ENCODE measurements around the gene ADGRG6.
A peak's percentile ranks its signal among the peaks of the same experiment; 100 is the strongest.
"Not testable (repeated sequence)": the region's sequence is repeated elsewhere in the genome, so short reads cannot be mapped to it uniquely, and the experiment has no call there.

ADGRG6 gene

DNA sequence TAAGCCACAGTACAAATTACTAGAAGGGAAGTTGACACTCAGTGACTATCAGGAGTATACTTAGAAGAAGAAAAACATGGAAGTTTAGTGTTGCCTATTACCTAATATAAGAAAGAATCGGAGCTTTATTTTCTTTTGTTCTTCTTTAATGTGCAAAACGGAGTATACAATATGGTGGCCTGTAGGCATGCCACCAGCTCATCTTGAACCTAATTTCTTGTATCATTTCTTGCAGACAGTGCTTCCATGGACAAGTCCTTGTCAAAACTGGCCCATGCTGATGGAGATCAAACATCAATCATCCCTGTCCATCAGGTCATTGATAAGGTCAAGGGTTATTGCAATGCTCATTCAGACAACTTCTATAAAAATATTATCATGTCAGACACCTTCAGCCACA is 141.3 kb downstream of the ADGRG6 start:
- no peak for DNase-seq (ENCODE audit: low spot score)

DNA sequence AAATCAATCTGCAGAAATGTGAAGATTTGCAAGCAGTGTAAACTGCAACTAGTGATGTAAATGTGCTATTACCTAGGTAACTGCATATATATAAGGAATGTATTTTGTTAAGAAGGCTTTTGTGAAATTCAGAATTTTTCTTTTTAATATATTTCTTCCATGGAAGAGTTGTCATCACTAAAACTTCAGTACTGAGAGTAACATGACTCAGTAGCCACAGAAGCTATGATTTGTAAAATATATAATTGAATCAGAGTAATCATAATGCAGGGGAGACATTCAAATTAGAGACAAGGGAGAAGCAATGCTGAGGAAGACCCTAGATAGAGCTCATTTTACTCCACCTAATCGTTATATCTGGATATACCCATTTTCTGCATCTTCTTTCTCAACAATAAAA is 141.7 kb downstream of the ADGRG6 start:
- no peak for DNase-seq (ENCODE audit: low spot score)

DNA sequence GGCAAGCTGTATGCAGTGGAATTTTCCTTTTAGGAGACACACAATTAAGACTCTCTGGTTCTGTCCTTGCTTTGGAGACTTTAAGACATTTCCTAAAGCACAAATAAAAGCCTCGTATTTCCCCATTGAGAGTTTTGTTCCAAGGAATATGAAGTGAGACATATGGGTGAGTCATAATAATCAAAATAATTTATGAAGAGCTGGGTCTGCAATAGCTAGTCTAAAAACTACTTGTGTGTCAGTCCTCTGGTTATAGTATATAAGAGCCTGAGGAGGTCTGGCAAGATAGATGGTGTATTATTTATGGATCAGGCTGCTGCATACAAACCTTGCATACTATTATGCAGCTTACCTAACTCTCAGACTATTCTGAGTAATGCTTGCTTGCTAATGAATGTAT is 142.6 kb downstream of the ADGRG6 start:
- no peak for DNase-seq (ENCODE audit: low spot score)

DNA sequence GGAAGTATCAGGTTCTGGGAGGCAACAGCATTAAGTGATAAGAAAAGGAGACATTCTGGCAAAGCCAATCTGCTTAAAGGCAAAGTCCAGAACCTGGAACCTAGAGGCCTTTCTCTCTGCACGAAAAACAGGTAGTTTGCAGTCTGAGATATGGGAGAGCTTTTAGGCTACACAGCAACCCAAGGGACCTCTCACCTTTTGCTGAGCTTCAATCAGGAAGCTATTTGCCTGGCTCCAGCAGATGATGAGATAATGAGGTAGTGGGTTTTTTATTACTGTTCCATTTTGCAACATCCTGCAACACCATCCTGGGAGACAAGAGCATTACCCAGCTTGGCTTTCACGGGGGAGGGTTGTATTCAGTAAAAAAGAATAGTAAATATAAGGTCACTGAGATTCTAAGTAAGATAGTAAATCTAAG is 143.1 kb downstream of the ADGRG6 start:
- peak; percentile 37 for DNase-seq (ENCODE audit: low spot score)

DNA sequence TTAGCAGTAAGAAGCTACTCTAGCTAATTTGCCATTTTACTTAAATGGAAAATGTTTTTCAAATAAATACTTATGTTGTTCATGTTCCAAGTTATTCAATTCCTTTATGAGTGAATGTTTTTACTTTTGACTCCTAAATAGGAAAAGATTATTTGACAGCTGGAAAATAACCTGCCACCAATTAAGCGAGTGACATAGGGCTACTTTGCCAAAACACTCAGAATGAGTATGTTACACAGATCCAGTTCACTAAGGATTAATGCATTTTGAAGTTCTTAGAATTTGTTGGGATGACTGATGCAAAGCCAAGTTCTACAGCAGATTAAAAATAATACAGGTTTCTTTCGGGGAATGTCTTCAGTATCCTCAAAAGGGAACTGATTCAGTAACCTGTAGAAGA is 144.4 kb downstream of the ADGRG6 start:
- DNase-seq (ENCODE audit: low spot score), result no peak

DNA sequence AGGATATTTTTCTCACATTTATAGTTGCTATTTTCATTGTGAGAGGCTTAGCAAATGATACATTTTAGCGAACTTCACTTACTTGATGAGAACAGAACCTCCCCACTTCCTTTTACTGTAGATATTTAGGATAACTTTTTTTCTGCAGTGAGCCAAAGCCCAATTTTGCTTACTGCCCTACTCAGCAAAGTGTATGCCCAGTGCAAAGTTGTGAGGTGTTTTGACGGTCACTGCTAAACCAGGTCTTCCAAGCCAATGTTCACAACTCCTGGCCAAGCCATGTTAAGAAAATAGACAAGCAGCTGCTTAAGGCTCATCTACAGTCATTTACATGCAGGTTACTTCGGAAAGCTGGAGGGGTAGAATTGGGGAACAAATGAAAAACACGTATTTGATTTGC is 144.8 kb downstream of the ADGRG6 start:
- no peak for DNase-seq (ENCODE audit: low spot score)

DNA sequence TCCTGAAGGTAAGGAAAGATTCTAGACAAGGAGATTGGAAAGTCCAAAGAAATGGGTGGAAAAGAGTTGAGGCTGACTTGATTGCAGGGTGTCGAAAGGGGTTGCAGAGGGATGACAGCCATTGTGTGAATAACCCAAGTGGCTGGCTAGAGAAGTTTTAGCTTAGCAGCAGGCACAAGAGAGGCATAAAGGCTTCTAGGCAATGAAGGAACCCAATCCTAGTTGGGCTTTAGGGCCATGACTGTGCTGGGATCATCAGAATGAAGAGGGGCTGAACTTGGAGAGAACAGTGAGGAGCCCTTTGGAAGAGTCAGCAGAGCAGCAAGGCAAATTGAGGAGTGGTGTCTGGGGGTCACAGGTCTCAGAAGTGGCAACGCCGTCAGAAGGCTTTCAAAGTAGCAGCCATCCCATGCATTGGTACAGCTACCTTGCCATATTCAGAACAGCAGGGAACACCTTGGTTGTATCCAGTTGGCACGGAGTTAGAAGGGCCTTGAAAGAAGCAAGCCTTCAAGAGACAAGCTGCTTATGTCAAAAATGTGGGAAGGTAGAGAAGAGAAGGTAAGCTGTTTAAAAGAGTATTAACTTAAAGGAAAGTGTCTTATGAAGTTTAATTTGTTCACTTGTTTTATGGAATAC is 146.4 kb downstream of the ADGRG6 start:
- DNase-seq (ENCODE audit: low spot score), result no peak

DNA sequence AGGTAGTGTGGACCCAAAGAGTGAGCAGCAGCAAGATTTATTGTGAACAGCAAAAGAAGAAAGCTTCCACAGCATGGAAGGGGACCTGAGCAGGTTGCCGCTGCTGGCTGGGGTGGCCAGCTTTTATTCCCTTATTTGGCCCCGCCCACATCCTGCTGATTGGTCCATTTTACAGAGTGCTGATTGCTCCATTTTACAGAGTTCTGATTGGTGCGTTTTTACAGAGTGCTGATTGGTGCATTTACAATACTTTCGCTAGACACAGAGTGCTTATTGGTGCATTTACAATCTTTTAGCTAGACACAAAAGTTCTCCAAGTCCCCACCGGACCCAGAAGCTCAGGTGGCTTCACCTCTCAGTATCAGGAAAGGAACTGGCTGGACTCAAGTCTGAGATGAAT is 149.0 kb downstream of the ADGRG6 start:
- DNase-seq (ENCODE audit: low spot score), result not testable (repeated sequence)

DNA sequence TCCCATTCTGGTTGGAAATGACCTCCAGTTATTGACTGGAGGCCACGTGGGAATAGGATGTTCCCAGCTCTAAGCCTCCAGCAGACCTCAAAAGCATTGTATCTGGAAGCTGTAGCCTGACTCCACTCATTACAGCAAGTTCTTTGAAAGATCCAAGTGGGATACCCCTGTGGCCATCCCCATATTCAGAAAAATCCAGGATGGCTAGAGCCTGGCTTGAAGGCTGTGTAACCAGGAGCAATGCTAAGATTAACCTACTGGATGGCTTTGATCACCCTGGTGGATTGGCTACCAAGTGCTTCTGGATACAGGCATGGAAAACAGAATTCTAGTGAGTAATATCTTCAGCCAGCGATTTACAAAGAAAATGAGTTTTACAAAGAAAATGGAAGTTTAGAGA is 151.2 kb downstream of the ADGRG6 start:
- no peak for DNase-seq (ENCODE audit: low spot score)

DNA sequence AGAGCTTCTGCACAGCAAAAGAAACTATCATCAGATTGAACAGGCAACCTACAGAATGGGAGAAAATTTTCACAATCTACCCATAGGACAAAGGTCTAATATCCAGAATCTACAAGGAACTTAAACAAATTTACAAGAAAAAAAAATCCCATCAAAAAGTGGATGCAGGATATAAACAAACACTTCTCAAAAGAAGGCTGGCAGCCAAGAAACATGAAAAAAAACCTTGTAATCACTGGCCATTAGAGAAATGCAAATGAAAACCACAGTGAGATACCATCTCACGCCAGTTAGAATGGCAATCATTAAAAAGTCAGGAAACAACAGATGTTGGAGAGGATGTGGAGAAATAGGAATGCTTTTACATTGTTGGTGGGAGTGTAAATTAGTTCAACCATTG is 152.4 kb downstream of the ADGRG6 start:
- not testable (repeated sequence) for DNase-seq (ENCODE audit: low spot score)

DNA sequence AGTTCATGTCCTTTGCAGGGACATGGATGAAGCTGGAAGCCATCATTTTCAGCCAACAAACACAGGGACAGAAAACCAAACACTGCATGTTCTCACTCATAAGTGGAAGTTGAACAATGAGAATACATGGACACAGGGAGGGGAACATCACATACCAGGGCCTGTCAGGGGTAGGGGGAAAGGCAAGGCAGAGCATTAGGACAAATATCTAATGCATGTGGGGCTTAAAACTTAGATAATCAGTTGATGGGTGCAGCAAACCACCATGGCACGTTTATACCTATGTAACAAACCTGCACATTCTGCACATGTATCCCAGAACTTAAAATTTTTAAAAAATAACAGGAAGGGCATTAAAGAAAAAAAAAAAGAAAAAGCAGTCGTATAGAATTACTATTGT is 153.0 kb downstream of the ADGRG6 start:
- DNase-seq (ENCODE audit: low spot score), result not testable (repeated sequence)

DNA sequence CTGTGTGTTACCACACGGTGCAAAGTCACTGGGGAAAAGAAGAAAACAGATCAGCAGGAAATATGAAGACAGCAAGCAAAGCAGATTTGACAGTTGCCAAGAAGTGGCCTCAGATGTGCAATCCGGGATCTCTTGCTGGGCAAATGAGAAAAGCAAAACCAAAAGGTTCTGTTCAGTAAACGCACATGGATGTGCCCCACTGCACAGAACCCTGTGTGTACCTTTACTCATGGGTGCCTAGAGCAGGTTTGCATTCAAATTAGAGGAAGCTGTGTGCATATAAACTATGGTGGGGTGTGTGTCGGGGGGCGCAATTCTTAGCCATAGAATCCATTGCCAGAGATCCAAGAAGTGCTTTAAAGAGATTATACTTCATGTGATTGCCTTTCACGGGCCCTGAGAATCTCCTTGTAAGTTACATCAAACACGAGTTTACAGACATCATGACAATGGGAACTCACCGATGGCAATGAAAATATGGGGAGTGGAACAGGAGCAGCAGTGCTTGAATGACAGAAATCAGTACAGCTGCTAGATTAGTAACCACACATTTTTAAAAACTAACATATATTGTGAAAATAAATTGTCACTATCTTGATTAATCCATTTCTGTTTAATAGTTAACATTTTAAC is 154.3 kb downstream of the ADGRG6 start:
- no peak for DNase-seq (ENCODE audit: low spot score)

DNA sequence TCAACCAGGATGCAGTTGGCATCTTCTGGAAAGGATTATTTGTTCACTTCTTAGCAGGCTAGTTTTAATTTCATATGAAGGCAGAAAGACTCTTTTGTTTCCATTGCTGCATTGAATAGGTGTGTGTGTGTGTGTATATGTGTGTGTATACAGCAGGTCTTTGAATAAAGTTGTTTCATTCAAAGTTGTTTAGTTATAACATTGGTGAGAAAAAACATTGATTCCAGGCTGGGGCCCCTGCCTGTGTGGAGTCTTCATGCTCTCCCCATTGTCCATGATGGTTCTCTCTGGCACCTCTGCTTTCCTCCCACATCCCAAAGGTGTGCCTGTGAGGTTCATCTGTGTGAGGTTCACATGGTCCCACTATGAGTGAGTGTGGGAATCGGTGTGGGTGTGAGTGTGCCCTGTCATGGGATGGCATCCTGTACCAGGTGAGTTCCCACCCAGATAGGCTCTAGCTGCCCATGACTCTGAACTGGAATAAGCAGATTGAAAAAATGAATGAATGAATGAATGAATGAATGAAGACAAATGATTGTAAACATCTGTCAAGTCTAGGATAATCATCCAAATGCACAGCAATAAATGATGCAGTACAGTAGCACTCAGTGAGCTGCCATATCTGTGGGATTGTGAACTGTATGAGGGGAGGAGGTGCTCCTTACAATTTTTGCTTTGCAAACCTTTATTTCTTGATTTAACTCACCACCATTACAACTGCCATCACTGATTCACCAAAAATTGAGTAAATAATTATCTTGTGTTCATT is 156.0 kb downstream of the ADGRG6 start:
- no peak for DNase-seq (ENCODE audit: low spot score)

DNA sequence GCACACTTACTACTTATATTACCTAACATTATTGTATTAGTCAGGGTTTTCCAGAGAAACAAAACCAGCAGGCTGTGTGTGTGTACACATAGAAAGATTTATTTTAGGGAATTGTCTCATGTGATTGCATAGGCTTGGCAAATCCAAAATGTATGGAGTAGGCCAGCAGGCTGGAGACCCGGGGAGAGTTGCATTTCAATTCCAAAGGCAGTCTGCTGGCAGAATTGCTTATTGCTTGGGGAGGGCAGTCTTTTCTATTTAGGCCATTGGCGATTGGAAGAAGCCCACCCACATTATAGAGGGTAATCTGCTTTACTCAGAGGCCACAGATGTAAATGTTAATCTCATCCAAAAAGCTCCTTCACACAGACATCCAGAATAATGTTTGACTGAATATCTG is 157.0 kb downstream of the ADGRG6 start:
- DNase-seq (ENCODE audit: low spot score), result no peak

DNA sequence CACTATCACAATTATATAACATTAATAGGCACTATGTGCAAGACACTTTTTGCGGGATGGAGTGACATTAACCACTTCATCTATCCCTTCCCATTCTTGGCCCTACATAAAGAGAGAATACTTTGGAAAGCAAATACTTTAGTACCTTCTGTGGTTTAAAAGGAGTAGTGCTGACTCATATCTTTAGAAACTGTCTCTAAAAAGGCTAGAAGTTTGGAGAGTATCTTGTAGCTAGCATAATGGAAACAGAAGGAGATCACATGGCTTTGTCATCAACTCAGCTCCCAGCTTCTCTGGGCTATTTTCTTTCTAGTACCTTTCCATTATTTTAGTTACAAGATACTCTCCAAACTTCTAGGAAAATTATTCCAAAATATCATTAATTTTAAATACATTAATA is 157.5 kb downstream of the ADGRG6 start:
- no peak for DNase-seq (ENCODE audit: low spot score)

DNA sequence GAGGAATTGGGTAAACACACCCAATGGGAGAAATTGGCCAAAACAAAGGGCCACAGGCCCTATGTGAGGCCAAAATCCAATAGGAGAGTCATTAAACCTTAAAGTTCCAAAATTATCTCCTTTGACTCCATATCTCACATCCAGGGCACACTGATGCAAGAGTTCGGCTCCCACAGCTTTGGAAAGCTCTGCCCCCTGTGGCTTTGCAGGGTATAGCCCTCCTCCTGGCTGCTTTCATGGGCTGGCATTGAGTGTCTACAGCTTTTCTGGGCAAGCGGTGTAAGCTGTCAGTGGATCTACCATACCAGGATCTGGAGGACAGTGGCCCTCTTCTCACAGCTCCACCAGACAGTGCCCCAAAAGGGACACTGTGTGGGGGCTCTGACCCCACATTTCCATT is 160.5 kb downstream of the ADGRG6 start:
- no peak for DNase-seq (ENCODE audit: low spot score)

DNA sequence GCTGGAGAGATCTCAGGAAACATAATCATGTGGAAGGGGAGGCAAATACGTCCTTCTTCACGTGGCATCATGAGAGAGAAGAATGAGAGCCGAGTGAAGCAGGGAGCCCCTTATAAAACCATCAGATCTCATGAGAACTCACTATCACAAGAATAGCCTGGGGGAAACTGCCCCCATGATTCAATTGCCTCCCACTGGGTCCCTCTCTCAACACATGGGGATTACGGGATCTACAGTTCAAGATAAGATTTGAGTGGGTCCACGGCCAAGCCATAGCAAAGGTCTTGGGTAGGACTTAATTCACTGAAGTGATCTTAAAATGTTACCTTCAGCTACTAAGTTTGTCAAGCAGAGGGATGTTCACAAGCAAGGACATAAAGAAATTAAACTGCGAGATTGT is 162.2 kb downstream of the ADGRG6 start:
- DNase-seq (ENCODE audit: low spot score), result no peak

DNA sequence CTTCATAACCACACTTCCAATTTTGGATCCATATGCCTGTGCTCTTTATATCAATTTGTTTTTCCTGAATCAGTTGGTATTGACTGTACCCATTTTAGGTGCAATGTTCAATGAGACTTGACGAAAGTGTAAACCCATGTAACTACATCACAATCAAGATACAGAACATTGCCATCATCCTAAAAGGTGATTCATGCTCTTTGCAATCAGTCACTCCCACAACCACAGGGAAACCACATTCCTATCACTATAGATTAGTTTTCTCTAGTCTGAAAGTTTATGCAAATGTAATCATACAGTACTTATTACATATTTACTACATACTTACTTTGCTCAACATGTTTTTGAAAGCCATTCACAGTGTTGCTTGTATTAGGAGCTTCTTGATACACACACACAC is 167.4 kb downstream of the ADGRG6 start:
- DNase-seq (ENCODE audit: low spot score), result no peak

DNA sequence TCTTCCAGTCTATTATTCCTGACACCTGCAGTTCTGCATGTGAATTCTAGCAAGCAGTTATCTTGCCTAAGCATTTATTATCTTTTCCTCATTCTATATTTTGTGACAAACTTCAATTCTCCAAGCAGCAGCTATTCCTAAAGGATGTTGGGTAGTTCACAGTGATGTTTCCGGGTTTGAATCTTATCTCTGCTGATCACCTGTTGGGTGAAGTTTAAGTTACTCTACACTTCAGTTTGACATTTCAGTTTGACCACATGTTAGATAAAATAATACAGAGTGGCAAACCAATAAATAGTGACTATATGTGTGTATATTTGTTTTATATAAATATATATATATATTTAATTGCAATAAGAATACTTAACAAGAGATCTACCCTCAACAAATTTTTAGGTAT is 168.6 kb downstream of the ADGRG6 start:
- no peak for DNase-seq (ENCODE audit: low spot score)

DNA sequence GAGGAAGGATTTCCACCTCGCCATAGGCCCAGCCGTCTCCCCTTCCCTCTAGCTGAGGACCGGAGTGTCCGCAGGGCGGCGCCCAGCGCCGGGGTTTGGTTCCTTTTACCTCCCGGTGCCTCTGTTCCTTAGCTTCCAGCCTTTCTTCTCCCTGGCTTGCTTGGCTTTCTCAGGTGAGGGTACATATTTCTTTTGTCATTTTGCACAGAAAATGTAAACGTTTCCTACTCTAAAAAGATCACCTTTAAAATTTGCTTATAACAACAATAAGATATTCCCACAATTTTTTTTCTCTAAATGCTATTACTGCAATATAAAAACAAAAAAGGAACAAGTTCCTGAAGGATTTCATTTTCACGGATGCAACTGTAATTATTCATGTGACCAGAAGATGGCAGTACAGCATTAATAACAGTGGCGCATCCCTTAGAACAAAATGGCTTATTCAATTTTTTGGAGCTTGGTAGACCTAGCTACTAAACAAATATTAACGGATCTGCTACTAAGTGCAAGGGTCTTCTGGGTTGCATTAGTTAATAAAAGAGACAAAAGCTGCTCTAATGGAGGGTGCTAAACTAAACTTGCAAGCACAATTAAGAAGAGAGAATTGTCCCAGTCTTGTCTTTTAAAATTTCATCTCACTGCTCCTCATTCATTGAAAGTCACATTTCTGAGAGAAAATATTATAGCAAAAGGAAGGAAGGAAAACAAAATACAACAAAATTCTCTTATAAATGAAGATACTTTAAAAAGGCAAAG is 172.9 kb downstream of the ADGRG6 start:
- DNase-seq (ENCODE audit: low spot score), result peak; percentile 81

DNA sequence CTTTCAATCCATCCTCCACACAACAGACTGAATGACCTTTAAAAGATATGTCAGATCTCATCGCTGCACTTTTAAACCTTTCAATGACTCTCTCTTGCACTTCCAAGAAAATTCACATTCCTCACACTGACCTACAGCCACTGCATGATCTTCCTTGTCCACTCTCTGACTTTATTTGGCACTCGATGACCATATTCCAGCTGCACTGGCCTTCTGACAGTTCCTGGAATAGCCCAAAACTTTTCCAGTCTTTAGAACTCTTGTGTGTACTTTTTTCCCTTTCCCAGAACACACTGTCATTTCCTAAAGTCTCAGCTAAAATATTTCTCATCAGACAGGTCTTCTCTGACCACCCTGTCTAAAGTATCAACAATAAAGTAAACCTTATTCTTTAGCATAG is 174.6 kb downstream of the ADGRG6 start:
- DNase-seq (ENCODE audit: low spot score), result no peak

DNA sequence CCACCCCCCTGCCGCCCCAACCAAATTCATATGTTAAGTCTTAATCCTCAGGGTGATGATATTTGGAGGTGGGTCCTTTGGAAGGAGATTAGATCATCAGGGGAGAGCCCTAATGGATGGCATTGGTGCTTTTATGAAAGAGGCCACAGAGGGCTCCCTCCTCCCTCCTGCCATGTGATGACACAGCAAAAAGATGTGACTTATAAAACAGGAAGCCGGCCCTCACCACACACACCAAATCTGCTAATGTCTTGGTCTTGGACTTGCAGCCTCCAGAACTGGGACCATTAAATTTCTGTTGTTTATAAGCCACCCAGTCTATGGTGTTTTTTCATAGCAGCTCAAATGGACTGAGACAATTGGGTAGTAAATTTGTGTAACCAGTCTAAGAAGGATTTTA is 176.3 kb downstream of the ADGRG6 start:
- DNase-seq (ENCODE audit: low spot score), result peak; percentile 17

Data from SK-N-DZ (cell line).